Stimulated activated CD8-positive, alpha-beta memory T cell treated with anti-CD3 and anti-CD28 coated beads, Interleukin-2, amount 100 ng/mL, for 48 hours (primary cell): Measurements from ENCODE around the gene SMC5.
"Not testable (repeated sequence)": the region's sequence is repeated elsewhere in the genome, so short reads cannot be mapped to it uniquely, and the experiment has no call there.

ENCODE experiments used
- DNase-seq, 2 donors: peaks; one replicate each; pipeline ENCODE4 v3.0.0-alpha.2; 2020; ENCODE audit warnings: low read depth in 2 of 2

SMC5 gene

GRCh38 chr9:70258692-70259511 is at the start of gene SMC5:
Gene SMC5, plus strand, starts transcription at chr9:70258978. Its CDS starts 101 bp downstream, at chr9:70259079.
- DNase-seq = peak; percentile 79 to 83

- DNase-seq = no peak
Measured at GRCh38 chr9:70217029-70217428, 41.7 kb upstream of the SMC5 start.

DNA sequence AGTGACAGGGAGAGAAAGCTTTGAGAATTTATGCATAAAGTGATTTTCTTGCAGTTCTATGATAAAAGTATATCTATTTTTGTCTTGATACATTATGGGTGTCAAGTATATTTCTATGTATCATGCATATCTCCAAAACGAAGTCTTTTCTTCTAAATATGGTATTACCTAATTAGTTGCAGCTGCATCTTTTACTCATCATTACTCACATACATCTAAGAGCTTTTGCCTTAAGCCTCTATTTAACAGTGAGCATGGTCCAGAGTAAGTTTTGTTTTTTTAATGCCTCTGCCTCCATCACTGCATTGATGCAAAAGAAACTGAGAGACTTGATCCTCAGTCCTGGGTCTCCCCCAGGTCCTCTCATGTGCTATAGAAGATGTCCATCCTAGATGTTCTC is 40.0 kb upstream of the SMC5 start:
- DNase-seq = no peak

DNA sequence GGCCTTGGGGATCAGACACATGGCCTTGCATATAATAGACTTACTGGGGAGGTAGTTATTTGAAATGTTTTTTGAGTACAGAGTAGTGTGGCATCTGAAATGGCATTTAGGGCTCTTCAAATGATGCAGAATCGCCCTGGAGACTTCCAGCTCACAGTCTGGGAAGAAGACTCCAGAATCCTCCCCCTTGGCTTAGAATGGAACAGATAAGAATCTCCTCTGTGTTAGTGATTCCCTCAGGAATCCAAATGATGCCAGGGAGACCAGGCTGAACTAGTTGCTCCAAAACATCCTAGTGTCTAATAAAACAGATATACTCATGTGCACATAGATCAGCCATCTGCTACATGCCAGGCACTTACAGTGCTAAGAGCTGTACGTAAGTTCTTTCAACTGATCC is 38.6 kb upstream of the SMC5 start:
- no peak for DNase-seq

- DNase-seq = no peak
Measured at GRCh38 chr9:70222354-70222753, 36.4 kb upstream of the SMC5 start.

- no peak for DNase-seq
Measured at GRCh38 chr9:70228118-70228517, 30.7 kb upstream of the SMC5 start.

DNA sequence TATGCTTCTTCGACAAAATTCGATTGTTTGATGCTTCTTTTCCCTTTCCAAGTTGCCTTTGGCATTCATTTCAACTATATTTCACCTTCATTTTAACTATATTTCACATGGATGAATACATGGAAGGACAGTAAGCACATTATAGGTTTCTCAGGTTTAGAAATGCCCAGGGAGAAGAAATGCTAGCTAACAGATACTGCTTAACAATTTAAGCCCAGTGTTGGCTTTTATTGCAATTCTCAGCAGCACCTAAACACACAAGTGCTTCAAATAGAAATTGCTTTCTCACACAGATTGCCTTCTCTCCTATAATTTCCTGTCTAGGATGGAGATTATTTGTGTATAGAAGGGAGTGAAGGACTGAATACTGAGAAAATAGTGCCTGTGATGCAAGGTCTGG is 30.2 kb upstream of the SMC5 start:
- DNase-seq = no peak

DNA sequence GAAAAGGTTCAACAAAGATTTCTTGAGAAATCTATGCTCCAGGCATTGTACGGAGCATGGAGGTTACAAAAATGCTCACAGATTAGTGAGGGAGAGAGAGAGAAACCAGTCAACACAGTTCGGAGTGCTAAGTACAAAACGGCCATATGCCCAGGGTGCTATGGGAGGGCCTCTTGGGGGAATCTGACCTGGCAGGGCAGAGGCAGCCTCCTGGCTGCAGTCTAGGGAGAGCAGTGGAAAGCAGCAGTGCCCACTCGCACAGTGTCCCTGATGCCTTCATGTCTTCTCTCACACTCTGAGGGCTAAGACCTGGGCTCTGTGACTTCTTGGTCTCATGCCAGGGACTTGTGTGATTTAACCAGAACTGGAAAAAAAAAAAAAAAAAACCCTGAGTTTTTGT is 29.8 kb upstream of the SMC5 start:
- no peak for DNase-seq

- no peak for DNase-seq
Measured at GRCh38 chr9:70229579-70229978, 29.2 kb upstream of the SMC5 start.

DNA sequence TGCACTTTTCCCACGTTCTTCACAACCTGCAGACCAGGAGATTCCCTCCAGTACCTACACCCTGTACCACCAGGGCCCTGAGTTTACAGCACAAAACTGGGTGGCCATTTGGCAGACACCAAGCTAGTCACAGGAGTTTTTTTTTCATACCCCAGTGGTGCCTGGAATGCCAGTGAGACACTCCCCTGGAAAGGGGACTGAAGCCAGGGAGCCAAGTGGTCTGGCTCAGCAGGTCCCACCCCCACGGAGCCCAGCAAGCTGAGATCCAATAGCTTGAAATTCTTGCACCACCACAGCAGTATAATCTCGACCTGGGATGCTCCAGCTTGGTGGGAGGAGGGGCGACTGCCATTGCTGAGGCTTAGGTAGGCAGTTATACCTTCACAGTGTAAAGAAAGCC is 26.3 kb upstream of the SMC5 start:
- DNase-seq = no peak

DNA sequence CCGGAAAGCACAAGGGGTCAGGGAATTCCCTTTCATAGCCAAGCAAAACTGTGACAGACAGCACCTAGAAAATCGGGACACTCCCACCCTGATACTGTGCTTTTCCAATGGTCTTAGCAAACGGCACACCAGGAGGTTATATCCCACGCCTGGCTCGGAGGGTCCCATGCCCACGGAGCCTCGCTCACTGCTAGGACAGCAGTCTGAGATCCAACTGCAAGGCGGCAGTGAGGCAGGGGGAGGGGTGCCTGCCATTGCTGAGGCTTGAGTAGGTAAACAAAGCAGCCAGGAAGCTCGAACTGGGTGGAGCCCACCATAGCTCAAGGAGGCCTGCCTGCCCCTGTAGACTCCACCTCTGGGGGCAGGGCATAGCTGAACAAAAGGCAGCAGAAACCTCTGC is 24.6 kb upstream of the SMC5 start:
- not testable (repeated sequence) for DNase-seq

GRCh38 chr9:70245952-70246351 is 12.8 kb upstream of the SMC5 start:
- not testable (repeated sequence) for DNase-seq

- no peak for DNase-seq
Measured at GRCh38 chr9:70250221-70250620, 8.6 kb upstream of the SMC5 start.

- no peak for DNase-seq
Measured at GRCh38 chr9:70255486-70255885, 3.3 kb upstream of the SMC5 start.

- no peak for DNase-seq
Measured at GRCh38 chr9:70256123-70256551, 2.6 kb upstream of the SMC5 start.

DNA sequence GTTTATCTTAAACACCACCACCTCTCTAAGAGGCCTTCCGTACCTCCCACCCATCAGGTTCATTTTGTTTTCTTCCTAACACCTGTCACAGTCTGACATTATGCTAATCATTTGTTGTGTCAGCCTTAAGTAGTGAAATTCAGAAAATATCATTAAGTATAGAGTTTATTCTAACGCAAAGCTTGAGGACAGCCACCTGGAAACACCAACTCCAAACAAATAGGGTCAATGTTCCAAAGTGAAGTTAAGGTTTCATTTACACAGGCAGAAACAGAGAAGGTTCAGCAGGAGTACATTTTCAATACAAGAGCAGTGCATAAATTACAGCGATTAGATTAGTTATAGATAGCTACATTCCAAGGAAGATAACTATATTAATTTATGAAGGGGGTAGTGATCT is 1.3 kb upstream of the SMC5 start:
- DNase-seq = no peak

- peak in 1 of 2 donors; percentile 4 for DNase-seq
Measured at GRCh38 chr9:70257991-70258691, 637 bp upstream of the SMC5 start.

GRCh38 chr9:70259512-70259802 is 679 bp downstream of the SMC5 start:
- no peak for DNase-seq

GRCh38 chr9:70260007-70260443 is 1.2 kb downstream of the SMC5 start:
- no peak for DNase-seq

GRCh38 chr9:70260606-70261005 is 1.8 kb downstream of the SMC5 start:
- DNase-seq = no peak

DNA sequence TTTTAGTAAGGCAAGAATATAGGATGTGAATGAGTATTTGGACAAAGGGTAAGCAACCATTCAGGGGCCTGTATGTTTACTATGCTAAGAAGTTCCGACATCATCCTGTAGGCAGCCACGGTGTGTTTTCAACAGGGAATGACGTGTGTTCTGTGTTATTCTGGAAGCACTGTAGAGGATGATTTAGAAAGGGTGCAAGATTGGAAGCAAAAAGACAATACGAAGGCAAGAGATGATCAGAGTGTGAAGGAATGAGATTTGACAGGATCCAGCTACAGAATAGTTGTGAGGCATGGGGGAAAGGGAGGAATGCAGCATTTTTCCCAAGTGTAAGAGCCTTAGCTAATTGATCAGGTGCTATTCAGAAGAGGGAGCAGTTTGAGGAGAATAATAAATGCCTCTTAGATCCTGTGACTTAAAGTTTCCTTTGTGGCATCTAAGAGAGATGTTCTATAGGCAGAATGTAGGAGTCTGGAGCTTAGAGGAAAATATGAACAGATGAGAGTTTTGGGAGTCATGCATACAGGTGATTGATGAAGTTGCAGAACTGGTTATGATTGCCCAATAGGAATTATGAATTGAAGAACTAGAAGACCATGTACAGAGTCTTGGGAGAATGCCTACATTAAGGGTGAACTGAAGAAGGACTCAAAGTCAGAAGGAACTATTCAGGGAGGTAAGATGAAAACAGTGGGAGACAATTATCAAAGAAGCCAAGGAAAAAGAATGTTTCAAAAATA is 2.5 kb downstream of the SMC5 start:
- no peak for DNase-seq

GRCh38 chr9:70262366-70262765 is 3.6 kb downstream of the SMC5 start:
- DNase-seq = no peak

- no peak for DNase-seq
Measured at GRCh38 chr9:70262948-70263347, 4.2 kb downstream of the SMC5 start.
